Measurements from ENCODE around the gene AGBL4. TPM values are rescaled to one million over a fixed set of nuclear protein-coding genes. Genes with fewer than 3 reads are reported as not detected.

AGBL4 gene
- polyA plus RNA-seq, 1 donor (not counting 4 experiments of a cell fraction or from before 2014, with no cell fraction given): not detected

GRCh38 chr1:48488721-48489120 lies 1535.0 kb downstream of the AGBL4 start:
- H2AFZ ChIP-seq (ENCODE audit: control insufficient read depth, low read length): no peak overlapping the region
- H4K20me1 ChIP-seq (ENCODE audit: control insufficient read depth, extremely low read depth, insufficient read depth, low read length): no peaks in the 10 kb centered on the region
- H3K9me3 ChIP-seq (ENCODE audit: control insufficient read depth, low read depth, low read length): no peaks in the 10 kb centered on the region
- no peak overlapping the region for H3K4me3 ChIP-seq (ENCODE audit: control insufficient read depth in 2 of 3, extremely low read depth in 1 of 3, insufficient read depth in 2 of 3, low read depth in 1 of 3, low read length in 3 of 3)
- TF ChIP-seq CTCF (optimal IDR thresholded peaks at IDR 0.05 in 1 of 3, IDR thresholded peaks at IDR 0.05 in 1 of 3, conservative IDR thresholded peaks at IDR 0.05 in 1 of 3; ENCODE audit: extremely low read depth in 1 of 3, insufficient read depth in 2 of 3, low read length in 3 of 3) (no peak), EZH2 (IDR thresholded peaks at IDR 0.05; ENCODE audit: low read length) (no peak)
- H3K27ac ChIP-seq (ENCODE audit: control insufficient read depth, insufficient read depth, low read length): no peak overlapping the region
- dilution Hi-C loops (cut with MboI; ENCODE audit: extremely low pct_ligation_motif_present, low sequenced_read_pairs): no loop called here
- H3K9me1 ChIP-seq (ENCODE audit: control insufficient read depth, extremely low read depth, insufficient read depth, low read length): no peaks in the 10 kb centered on the region
- H3K9ac ChIP-seq (ENCODE audit: control insufficient read depth, extremely low read depth, insufficient read depth, low read length): no peak overlapping the region
- no peak for FAIRE-seq
- H3K4me1 ChIP-seq (ENCODE audit: control insufficient read depth, extremely low read depth, insufficient read depth, low read length): no peaks in the 10 kb centered on the region
- no peak overlapping the region for H3K4me2 ChIP-seq (ENCODE audit: control insufficient read depth, extremely low read depth, insufficient read depth, low read depth, low read length)
- H3K79me2 ChIP-seq (ENCODE audit: control insufficient read depth, insufficient read depth, low read length): no peaks in the 10 kb centered on the region
- H3K27me3 ChIP-seq (ENCODE audit: control insufficient read depth, extremely low read depth, insufficient read depth, low read length): no peaks in the 10 kb centered on the region
- DNase-seq (ENCODE audit: low read depth, low spot score): no peak
- H3K36me3 ChIP-seq (ENCODE audit: control insufficient read depth in 2 of 2, extremely low read depth in 1 of 2, insufficient read depth in 2 of 2, low read length in 2 of 2): no peaks in the 10 kb centered on the region

Small RNAs within 50 kb of the gene (small RNA-seq; reads per million reads assigned to genes)
- 0 reads per million in 3 experiments for gene AL390023.1 (ENCODE audit: insufficient read length in 3 of 3, low read depth in 3 of 3, low replicate concordance in 1 of 3)

Other genes with a start within 250 kb of the AGBL4 start
- gene ELAVL4, start 85.0 kb upstream of the AGBL4 start, polyA plus RNA-seq: not detected in 3 replicates

Data from keratinocyte (primary cell).